ENCODE measurements around the gene LY6G6C.
"Not testable (repeated sequence)": the region's sequence is repeated elsewhere in the genome, so short reads cannot be mapped to it uniquely, and the experiment has no call there.

The LY6G6C gene

DNA sequence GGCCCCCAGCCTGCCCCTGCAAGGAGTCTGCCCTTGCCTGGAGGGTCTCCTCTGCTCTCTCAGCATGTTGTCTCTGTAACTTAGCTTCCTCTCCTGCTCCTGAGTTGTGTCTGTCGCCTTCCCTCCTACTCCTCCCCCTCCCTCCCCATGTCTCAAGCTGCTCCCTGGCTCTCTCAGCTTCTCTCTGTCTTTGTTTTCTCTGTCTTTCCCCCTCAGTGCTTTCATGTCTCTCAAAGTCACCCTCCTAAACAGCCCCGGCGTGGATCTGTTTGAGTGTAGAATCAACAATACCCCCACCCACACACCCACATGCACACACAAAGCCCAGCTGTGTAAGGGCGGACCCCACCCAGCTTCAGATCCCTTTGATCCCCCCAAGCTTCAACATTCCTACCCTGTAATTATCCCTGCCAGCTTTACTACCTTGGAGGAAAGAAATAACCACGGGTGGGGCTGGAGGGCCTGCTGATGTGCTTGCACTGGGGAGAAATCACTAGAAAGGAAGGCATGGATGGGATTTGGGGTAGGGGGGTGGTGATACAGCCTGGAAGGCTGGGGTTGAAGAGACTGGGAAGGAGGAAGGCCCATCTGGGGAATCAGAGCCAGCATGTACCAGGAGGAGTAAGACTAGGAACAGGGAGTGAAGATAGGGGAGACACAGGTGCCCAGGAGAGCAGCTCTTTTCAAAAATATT, 7.4 kb downstream of the LY6G6C start:
- H3K36me3 ChIP-seq, result no peaks in the 10 kb centered on the region
- H3K9me3 ChIP-seq (ENCODE audit: severe bottlenecking), result no peaks in the 10 kb centered on the region

DNA sequence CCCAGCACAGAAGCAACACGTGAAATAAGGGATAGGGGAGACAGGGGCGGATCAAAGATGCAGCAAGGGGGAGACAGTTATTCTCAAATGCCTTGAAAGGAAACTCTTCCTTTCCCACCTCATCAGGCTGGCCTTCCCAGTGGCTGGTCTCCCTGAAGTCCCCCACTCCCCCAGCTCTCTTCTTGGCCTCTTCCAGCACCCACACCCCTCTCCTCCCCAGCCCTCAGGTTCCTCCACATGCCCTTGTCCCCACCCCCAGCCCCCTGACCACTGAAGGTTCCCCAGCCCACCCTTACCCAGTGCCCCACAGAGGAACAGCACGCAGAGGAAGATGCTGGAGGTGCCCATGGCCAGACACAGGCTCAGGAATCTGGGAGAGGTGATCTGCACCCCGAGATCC, 8.1 kb downstream of the LY6G6C start:
- no peak overlapping the region for H3K4me3 ChIP-seq (ENCODE audit: low read depth, low read length)
- TF ChIP-seq CTCF (IDR thresholded peaks at IDR 0.05; ENCODE audit: low read depth, low read length), result no peak

More for the DNA sequence above, 7.4 kb downstream of the LY6G6C start:
- no peak overlapping the region for H3K4me3 ChIP-seq (ENCODE audit: low read depth, low read length)
- peak overlapping the region; percentile 59 for H3K27ac ChIP-seq
- no peaks in the 10 kb centered on the region for H3K27me3 ChIP-seq (ENCODE audit: insufficient read depth, low read depth, severe bottlenecking)
- TF ChIP-seq CTCF (IDR thresholded peaks at IDR 0.05; ENCODE audit: low read depth, low read length), result no peak
- DNase-seq, result peak; percentile 68

DNA sequence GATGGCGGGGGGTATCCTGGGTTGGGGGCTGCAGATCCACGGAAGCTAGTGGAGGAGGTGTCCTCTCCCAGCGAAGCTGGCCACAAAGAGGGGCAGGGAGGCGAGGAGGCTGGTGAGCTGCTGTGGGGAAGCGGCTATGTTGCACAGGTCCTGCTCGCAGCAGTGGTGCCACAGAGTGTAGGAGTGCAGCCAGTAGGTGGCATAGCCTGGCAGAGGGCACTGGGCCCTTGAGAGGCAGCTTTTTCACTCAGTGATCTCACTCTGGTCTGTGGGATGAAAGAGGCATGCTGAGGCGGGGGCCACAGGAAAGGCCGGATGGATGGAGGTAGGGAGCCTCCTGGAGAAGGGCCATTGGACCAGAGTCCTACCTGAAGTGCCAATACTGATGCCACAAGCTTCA, 9.2 kb downstream of the LY6G6C start:
- Histone ChIP-seq H3K27me3 (ENCODE audit: insufficient read depth, low read depth, severe bottlenecking) (no peaks in the 10 kb centered on the region), H3K9me3 (ENCODE audit: severe bottlenecking) (no peaks in the 10 kb centered on the region)
- no peak for DNase-seq

More for the DNA sequence above, 8.1 kb downstream of the LY6G6C start:
- Histone ChIP-seq H3K27me3 (ENCODE audit: insufficient read depth, low read depth, severe bottlenecking) (no peaks in the 10 kb centered on the region), H3K36me3 (no peaks in the 10 kb centered on the region), H3K27ac (peak overlapping the region; percentile 59), H3K9me3 (ENCODE audit: severe bottlenecking) (no peaks in the 10 kb centered on the region)
- DNase-seq, result no peak

DNA sequence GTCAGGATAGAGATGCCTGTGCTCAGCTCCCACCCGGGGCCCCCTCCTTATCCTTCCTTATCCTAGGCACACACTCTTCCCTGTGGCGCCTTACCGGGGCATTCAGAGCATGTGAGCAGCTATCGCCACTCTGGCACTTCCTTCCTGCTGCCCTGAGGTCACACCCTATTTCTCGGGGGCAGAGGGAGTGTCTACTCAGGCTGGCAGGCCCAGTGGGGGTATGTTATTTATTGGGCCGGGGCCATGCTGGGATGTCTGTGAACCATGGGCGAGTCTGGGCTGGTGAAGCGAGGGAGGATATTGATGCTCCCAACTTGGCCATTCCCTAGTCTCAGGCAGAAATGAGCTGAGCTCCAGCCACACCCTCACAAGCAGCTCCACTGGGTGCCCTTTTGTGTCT, 10.3 kb downstream of the LY6G6C start:
- DNase-seq, result no peak
- H3K27me3 ChIP-seq (ENCODE audit: insufficient read depth, low read depth, severe bottlenecking), result no peaks in the 10 kb centered on the region
- no peak for TF ChIP-seq CTCF (IDR thresholded peaks at IDR 0.05; ENCODE audit: low read depth, low read length)
- no peak overlapping the region for H3K4me3 ChIP-seq (ENCODE audit: low read depth, low read length)
- no peak overlapping the region for H3K27ac ChIP-seq
- no peaks in the 10 kb centered on the region for H3K36me3 ChIP-seq
- H3K9me3 ChIP-seq (ENCODE audit: severe bottlenecking), result no peaks in the 10 kb centered on the region

More for the DNA sequence above, 9.2 kb downstream of the LY6G6C start:
- no peak overlapping the region for H3K27ac ChIP-seq
- TF ChIP-seq CTCF (IDR thresholded peaks at IDR 0.05; ENCODE audit: low read depth, low read length), result no peak
- no peak overlapping the region for H3K4me3 ChIP-seq (ENCODE audit: low read depth, low read length)
- no peaks in the 10 kb centered on the region for H3K36me3 ChIP-seq

- Histone ChIP-seq H3K27ac (peak overlapping the region; percentile 23), H3K4me3 (ENCODE audit: low read depth, low read length) (no peak overlapping the region)
These were observed 10.9 kb downstream of the LY6G6C start for GRCh38 chr6:31710523-31711219.

GRCh38 chr6:31709157-31709556, 12.4 kb downstream of the LY6G6C start:
- H3K27me3 ChIP-seq (ENCODE audit: insufficient read depth, low read depth, severe bottlenecking); H3K36me3 ChIP-seq; H3K9me3 ChIP-seq (ENCODE audit: severe bottlenecking); H3K4me3 ChIP-seq (ENCODE audit: low read depth, low read length); DNase-seq; H3K27ac ChIP-seq: not testable (repeated sequence)

More at GRCh38 chr6:31710523-31711219, 10.9 kb downstream of the LY6G6C start:
- Histone ChIP-seq H3K27me3 (ENCODE audit: insufficient read depth, low read depth, severe bottlenecking) (no peaks in the 10 kb centered on the region), H3K36me3 (no peaks in the 10 kb centered on the region), H3K9me3 (ENCODE audit: severe bottlenecking) (no peaks in the 10 kb centered on the region)
- peak; percentile 93 for DNase-seq
- no peak for TF ChIP-seq CTCF (IDR thresholded peaks at IDR 0.05; ENCODE audit: low read depth, low read length)
